HG03139 (cell line): ENCODE data around the gene GCM1.

Source experiments
- ATAC-seq: cut with Tn5 transposase; IDR thresholded peaks from one replicate; pipeline ENCODE4 v1.9.1; 2021; ENCODE audit not compliant: unreplicated experiment

Gene GCM1

DNA sequence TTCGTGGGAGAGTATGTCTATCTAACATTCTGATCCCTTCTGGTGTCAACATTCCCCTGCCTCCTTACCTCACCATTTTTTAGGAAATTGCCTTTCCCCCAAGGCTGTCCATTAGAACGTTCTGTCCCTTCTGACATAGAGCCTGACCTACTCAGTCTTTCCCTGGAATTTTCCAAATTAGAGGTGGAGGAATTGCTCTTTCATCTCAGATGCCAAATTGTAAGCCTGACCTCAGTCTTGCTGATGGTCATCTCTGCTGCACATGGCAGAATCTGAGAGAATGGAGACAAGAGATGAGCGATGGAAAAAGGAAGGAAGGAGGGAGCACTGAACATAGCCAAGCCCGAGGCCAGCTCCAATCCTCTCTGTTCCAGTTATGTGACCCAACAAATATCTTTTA lies 5.4 kb upstream of the GCM1 start:
- no peak for ATAC-seq

DNA sequence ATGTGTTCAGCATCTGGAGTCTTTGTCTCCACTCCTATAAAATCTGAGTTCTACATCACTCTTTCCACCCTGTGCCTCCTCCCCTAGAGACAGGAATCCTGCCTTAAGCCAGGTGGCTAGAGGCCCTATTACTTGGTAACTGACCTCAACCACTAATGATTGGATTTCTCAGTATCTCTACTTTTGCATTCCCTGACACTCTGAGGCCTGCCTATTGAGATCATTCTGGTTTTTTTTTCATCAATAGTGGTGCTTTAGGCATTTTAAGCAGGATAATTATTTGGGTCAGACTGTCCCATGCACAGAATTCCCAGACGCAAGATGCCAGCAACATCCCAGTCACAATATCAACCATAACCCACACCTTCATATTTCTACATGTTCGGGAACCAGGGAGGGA lies 3.9 kb upstream of the GCM1 start:
- ATAC-seq: no peak

DNA sequence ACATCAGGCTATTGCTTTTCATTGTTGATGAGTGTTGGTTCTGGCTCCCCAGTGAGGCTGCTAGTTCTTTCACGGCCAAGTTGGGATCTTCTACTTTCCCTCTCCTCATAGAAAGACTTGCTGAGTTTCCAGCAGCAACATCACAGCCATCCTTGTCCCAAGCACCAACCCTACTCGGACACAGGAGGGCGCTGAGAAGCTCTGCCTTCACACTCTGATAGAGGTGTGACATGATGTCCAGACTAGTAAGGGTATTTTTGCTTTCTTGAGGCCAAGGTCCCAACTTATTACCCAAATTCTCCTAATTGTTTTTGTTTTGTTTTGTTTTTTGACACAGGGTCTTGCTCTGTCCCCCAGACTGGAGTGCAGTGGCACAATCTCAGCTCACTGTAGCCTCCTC lies 3.0 kb upstream of the GCM1 start:
- no peak for ATAC-seq

DNA sequence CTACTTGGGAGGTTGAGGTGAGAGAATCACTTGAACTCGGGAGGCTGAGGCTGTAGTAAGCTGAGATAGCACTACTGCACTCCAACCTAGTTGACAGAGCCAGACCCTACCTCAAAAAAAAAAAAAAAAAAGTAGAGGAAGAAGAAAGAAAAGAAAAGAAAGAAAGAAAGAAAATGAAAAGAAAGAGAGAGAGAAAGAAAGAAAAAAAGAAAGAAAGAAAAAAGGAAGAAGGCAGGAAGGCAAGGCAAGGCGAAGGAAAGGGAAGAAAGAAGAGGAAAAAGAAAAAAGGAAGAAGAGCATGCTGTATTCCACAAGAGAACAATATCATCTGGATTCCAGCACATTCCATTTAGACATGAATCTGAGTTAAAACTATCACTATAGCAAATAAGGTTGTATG lies 3.8 kb downstream of the GCM1 start:
- no peak for ATAC-seq

DNA sequence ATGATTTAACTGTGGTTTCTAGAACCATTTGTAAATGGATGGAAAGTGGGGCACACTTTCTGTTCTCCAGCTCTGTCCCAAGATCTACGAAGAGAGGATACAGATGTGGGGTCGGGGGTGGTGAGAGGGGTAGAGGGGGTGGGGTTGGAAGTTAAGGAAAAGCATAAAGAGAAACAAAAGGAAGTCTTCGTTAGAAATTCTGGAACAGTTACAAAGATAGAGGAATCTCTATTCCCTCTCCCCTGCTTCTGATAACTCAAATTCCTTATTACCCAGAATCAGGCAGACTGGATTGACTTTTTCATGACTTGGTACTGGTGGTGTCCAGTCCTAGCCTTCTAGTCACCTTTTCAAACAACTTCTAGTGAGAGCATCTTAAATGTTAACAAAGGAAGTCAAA lies 4.9 kb downstream of the GCM1 start:
- ATAC-seq: no peak

DNA sequence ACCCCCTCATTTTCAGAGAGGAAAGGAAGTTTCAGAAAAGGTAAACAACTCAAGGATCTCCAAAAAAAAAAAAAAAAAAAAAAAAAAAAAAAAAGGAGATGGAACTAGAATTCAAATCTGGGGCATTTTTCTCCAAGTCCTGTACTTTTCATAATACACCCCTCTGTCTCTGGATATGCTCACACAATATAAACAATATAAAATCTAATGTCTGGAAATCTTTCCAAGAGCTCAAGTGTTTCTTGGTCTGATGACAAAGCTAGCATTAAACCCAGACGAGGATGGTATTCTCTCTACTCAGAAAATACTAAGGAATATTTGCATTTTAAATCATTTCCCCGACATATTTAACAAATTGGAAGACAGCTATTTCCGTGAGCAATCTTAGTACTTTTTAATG lies 5.8 kb downstream of the GCM1 start:
- no peak for ATAC-seq

DNA sequence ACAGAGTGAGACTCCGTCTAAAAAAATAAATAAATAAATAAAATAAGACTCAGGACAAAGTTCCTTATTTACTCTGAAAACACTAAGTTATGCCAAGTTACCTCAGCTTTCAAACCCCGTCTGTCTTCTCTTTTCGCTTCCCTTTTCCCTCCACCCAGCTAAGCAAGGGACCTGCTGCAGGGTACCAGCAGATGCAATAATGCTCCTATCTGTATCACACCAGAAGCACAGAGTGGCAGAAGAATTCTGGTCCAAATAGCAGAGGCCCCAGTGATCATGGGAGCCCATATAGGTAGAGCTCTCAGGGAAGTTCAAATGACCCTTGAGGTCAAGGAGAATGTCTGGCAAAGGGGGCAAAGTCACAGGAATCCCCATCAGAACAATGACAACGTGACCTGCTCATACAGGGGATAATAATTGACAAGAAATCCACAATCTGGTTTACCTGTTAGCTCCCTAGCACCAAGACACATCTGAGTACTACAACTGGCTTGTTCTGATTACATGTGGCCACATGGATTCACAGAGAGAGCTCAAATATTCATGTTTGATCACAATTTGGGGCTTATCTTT lies 8.7 kb downstream of the GCM1 start:
- no peak for ATAC-seq

DNA sequence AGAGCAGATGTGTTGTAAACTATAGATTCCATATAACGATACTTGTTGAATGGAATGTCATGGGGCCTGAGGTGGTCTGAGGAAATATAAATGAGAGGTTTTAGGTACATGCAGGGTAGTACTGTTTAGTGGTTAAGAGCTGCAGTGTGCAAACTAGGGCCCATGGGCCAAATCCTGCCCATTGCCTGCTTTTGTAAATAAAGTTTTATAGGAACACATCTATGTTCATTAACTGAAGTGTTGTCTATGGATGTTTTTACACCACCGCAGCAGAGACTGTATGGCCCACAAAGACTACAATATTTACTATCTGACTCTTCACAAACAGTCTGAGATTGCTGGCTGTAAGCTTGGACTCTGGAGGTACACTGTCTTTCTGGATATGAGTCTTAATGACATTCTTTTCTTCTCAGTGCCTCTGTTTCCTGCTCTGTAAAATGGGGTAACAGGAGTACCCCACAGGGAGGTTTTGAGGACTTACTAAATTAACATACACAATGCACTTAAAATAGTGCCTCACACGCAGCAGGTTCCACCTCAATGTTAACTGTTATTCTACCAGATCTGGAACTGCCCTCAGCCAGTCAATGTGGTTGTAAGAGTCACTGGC lies 12.5 kb downstream of the GCM1 start:
- ATAC-seq: no peak

DNA sequence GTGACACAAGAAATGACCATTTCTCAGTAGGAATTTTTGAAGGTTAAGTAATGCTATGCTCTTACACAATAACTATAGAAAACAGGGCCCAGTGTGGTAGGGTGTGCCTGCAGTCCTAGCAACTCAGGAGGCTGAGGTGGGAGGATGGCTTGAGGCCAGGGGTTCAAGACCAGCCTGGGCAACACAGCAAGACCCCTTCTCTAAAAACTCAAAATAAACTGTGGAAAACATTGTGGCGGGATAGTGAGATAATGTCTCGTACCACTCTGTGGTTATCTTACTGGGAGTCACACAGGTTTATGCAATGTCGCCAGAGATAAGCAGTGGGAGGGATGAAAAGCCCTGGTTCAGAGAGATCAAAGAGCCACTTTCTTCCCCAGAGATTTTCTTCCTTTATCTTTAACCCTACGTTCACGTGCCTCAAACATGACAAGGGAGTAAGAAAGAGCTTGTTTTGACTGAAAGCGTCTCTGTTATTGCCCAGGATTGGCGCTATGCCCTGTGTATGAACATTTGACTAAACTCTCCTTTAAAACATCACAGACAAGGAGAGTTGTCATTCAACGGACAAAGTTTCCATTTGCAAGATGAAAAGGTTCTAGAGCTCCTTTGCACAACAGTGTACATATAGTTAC lies 13.9 kb downstream of the GCM1 start:
- ATAC-seq: no peak

DNA sequence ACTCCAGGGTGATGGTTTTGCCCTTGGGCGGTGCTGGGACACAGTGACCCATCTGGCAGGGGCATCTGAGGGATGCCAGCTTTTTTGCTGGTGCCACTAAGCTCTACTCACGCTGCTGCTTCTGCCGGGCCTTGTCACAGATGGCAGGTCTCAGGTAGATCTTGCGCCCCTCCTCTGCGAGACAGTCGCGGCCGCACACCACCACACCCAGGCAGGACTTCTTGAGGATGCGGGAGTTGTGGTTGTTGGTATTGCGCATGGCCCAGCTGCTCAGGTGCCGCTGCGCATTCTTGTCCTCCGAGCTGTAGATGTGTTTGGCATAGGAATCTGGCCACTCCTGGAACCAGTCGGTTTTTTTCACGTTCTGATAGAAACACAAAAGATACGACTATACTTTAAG lies 14.7 kb downstream of the GCM1 start:
- no peak for ATAC-seq

DNA sequence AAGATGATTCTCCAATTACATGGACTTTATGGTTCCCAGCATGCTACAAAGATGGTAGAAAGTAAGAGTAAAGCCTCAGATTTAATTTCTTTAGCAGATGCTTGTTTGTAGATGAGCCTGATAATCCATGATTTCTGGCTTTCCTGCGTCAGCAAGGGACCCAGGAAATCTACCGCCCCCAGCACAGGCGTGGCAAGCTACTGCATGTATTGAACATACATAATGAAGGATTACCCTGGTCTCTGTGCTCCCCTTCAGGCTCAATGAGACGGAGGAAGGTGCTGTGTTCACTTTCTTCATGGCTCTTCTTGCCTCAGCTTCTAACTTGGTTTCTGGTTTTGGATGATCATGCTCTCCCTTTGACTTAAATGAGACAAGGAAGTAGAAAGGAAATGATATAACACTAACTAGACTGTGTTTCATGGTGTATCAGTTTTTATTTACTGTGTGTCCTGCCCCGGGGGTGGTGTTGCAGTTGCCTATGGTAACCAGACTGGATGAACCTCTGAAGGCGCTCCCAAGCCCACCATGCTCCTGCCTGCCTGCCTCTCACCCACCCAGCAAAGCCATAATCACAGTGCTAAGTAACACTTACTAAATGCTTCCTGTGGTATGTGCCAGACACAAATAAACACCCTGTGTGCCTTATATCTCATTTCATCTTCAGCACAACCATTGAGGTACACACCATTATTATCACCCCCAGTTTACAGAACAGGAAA lies 17.9 kb downstream of the GCM1 start:
- ATAC-seq: no peak

DNA sequence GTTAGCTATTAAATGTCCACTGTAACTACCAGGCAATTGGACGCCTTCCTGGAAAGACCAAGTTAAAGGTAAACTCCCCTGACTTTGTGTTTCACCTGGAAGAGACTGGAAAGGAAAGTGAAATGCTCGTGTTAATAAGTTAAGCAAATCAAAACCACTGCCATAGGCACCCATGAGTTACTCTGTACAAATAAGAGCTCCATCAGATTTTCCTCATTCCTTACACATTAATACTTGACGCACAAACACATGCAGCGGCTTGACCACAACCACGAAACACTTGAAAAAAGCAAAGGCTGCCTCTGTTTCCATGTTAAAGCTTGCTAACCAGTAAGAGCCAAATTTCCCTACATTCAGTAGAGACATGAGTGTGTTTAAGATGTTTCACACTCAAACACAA lies 19.8 kb downstream of the GCM1 start:
- no peak for ATAC-seq

DNA sequence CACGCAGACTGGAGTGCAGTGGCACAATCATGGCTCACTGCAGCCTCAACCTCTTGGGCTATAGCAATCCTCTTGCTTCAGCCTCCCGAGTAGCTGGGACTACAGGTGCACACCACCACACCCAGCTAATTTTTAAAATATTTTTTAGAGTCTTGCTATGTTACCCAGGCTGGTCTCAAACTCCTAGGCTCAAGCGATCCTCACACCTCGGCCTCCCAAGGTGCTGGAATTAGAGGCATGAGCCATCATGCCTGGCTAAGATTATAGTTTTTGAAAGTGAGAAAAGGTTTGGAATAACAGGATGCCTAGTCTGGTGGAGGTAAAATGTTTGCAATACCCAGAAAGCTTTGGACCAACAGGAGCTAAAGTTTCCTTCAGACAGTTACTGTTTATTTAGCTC lies 23.4 kb downstream of the GCM1 start:
- ATAC-seq: no peak

DNA sequence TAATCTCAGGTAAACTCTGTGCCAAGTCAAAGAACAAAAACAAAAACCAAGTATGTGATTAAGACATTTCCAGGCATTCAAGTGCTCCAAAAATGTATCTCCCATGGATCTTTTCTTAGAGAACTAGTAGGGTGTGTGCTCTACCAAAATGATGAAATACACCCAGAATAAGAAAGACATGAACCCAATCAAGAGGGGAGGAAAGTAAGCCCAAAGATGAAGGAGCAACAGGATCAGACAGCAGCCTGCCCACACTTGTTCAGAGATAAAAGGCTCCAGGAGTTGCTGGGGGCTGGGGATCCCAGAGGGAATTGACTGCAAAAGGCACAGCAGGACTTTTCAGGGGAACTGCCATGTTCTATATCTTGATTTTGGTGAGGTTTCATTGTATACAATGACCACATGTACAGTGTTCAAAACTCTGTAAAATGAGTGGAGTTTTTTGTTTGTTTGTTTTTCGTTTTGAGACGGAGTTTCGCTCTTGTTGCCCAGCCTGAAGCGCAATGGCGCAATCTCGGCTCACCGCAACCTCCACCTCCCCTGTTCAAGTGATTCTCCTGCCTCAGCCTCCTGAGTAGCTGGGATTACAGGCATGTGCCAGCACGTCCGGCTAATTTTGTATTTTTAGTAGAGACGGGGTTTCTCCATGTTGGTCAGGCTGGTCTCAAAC lies 24.4 kb downstream of the GCM1 start:
- ATAC-seq: no peak

DNA sequence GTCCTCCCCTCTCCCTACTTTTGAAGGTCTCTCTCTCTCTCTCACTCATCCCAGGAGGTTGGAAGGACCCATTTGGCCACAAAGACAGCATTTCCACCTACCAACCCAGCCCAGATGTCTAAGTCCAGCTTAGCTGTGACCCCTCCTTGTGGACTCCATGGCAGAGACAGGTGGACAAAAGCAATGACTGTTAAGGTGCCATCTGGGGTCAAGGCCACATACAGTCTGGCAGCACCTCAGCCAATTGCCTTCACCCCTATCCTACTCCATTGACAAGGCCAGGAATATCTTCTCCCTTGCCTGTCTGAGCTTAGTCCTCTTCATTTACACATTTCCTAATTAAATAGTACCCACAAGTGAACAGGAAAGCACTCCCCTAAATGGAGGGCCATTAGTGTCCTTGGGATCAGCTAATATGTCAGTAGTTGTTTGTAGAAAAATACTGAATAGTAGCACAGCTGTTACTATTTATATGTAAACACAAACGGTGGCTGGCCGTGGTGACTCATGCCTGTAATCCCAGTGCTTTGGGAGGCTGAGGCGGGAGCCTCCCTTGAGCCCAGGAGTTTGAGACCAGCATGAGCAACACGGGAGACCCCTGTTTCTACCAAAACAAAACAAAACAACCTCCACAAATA lies 28.8 kb downstream of the GCM1 start:
- no peak for ATAC-seq

DNA sequence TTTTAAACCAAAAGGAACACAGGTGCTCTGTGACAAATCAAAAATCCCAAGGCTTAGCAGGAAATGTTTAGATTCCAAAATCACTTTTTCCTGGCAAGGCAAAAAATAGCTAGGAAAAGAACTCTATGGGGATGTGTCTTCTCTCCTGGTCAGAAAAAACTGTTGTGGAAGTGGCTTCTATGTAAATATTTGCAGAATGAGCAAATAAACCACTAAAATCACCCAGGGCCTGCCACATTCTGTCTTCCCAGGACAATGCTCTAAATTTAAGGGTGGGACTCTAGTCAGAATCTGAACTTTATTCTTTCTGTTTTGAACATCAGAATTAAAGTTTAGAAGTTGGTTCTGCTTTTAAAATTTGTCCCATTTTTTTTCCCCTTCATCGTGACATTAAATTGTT lies 29.3 kb downstream of the GCM1 start:
- no peak for ATAC-seq

DNA sequence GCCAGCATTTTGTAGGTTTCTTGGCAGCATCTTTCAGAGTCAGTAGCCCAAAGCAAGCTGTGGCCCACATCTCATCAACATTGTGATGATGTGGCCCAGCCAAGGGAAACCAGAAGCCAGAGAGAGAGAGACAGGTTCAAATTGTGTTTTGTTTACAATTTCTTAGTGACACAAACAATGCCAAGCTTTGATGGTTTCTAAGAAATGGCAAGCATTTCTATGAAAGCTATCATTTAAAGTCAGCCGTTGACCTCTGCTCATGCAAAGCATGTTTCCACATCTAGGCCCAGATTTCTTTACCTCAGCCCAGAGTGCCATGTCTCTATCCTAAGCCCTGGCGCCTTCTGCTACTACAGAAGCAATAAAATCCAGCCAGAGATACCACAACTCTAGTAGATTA lies 32.9 kb downstream of the GCM1 start:
- ATAC-seq: no peak

DNA sequence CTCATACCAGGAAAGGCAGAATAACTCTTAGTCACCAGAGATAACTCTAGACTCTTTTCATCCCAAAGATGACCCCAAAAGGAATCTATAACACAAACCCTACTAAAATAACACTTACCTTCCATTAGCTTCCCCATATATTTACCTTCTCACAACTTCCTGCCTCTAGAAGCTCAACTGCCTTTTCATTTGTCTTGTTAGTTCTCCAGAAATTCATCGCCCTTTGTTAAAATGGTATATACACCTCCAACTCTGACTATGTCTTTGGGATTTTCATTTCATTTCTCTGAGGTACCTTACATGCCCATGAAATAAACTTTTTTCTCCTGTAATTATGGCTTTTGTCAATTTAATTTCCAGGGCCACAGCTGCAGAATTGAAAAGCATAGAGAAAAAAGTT lies 33.5 kb downstream of the GCM1 start:
- ATAC-seq: no peak

DNA sequence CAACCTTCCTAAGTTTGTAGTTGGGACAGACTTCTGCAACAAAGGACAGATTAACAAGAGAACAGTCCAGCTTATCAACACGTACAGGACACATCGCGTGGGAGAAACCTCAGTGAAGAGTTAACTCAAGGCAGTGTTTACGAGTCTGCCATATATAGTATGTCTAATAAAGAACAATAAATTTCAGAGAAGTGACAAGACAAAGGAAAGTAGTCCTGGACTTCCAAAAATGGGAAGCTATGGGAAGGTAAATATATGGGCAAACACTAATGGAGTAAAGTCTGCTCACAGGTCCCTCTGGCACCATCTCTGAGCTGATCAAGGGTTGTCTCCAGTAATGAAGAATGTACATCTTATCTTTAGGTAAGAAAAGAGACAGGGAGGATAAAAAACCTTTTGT lies 34.9 kb downstream of the GCM1 start:
- no peak for ATAC-seq

DNA sequence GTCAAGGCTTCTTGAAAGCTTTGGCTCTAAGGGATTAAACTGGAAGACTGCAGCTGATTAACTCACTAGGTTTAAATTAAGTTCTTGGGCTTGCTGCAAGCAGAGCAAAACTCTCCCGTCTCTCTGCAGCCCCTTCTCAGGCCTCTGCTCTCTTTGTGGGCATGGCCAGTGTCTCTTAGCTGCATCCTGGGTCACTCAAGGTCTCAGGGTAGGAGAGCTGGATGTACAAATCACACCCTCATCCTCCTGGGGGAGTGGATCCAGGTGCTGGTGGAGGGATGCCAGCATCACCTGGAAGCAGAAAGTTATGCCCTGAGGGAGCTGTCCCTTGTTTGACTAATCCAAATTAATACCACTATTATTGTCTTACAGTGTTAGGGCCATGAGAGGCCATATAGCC lies 35.8 kb downstream of the GCM1 start:
- no peak for ATAC-seq

DNA sequence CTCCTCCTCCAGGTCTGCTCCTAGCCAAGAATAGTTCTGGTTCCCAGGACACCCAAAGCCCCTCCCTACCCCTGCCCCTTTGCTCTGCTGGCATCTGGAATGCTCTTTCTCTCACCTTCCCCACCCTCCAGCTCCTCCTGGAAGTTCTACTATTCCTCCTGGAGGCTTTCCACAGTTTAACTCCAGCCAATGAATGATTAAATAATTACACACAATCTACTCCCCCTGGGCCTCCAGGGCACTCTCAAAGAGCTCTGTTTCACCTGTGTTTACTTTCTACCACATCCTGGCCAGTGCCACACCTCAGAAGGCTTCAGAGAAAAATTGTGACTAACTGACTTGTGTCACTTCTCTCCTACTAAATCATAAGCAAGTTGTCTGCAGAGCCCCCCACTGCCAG lies 36.2 kb downstream of the GCM1 start:
- ATAC-seq: no peak
